HG03095 (cell line): Measurements from ENCODE around the gene GRIA4.

Experiments used
- ATAC-seq: cut with Tn5 transposase; IDR thresholded peaks from one replicate; pipeline ENCODE4 v1.9.1; 2021; ENCODE audit warnings: moderate library complexity; ENCODE audit not compliant: unreplicated experiment

Gene GRIA4

DNA sequence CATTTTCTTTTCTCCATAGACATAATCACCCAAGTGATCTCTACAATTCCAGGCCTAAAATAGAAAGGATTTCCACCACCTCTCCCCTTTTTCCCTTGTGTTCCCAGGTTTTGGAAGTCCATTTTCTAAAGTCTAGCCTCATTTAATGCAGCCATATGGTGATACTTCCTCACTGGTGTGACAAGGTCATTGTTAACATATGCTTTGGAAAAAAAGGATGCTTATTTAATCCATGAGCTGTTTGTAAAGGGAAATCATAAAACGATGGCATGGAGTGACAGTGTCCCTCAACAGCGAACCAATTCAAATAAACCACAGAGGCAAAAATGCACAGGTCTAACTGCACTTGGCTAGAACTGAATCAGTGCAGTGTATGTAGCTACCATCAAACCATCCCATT, 26.6 kb downstream of the GRIA4 start:
- ATAC-seq = no peak

DNA sequence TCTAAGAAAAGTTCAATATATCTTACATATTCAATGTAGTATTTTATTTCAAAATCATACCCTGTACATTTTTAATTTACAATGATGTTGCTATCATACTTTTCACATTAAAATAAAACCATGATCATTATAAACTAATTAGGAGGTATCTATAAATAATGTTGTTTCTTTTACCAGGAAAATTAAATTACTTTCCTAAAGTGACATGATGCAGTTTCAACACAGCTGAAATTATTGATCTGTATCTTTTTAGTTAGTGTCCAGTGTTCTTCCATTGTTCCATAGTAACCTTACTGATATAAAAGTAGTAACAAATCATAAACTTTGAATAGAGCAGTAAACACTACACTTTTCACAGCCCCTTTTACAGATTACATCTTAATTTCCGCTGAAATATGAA, 29.7 kb downstream of the GRIA4 start:
- ATAC-seq = no peak

- no peak for ATAC-seq
These were observed 31.6 kb downstream of the GRIA4 start for GRCh38 chr11:105641433-105641832.

DNA sequence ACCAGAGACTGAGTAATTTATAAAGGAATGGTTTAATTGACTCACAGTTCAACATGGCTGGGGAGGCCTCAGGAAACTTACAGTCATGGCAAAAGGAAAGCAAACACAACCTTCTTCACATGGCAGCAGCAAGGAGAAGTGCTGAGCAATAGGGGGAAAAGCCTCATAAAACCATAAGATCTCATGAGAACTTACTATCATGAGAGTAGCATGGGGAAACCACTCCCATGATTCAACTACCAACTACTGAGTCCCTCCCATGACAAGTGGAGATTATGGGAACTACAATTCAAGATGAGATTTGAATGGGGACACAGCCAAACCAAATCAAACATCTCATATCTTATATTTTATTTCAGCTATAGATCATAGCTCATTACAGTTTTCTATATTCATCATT, 33.0 kb downstream of the GRIA4 start:
- ATAC-seq = no peak

GRCh38 chr11:105644839-105645573, 35.1 kb downstream of the GRIA4 start:
- no peak for ATAC-seq

DNA sequence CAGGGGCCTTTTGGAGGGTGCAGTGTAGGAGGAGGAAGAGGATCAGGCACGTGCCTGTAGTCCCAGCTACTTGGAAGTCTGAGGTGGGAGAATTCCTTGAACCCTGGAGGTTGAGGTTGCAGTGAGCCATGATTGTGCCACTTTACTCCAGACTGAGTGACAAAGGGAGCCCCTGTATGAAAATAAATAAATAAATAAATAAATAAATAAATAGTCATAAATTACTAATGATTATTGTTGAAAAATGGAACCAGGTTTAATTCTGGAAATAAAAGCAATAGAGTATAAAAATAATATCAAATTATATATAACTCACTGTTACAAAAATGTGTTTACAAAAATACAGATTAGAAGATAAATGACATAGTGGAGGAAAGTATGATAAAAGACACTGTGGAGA, 37.9 kb downstream of the GRIA4 start:
- no peak for ATAC-seq

GRCh38 chr11:105648762-105649161, 38.9 kb downstream of the GRIA4 start:
- no peak for ATAC-seq

DNA sequence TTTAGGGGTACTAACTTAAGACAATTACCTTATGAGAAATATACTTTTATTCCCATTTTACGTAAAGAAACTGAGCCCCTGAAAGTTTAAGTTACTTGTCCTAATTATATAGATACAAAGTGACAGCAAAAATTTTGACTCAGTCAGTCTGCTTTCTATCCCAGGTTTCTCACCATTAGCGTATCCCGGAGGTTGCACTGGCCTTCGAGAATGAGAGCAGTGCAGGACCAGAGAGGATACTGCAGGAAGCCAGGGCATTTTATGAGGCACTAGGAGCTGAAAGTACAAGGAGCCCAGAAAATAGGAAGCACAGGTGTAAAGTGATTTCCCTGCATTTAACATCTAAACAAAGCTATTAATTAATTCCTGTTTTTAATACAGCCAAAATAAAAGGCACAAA, 55.4 kb downstream of the GRIA4 start:
- no peak for ATAC-seq

DNA sequence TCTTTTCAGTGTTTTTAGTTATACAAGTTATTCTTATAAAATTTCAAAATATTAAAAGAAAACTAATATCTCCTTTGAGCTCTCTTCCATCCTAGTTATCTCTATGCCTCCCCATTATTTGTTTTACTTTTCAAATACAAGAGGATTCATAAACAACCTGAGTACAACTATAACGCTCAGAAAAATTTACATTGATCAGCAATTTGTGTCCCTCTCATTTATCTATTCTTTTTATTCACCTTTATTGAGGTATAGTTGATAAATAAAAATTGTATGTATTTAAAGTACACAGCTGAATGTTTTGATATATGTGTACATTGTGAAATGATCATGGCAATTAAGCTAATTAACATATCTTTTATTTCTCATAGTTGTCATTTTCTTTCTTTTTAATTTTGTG, 57.6 kb downstream of the GRIA4 start:
- no peak for ATAC-seq

DNA sequence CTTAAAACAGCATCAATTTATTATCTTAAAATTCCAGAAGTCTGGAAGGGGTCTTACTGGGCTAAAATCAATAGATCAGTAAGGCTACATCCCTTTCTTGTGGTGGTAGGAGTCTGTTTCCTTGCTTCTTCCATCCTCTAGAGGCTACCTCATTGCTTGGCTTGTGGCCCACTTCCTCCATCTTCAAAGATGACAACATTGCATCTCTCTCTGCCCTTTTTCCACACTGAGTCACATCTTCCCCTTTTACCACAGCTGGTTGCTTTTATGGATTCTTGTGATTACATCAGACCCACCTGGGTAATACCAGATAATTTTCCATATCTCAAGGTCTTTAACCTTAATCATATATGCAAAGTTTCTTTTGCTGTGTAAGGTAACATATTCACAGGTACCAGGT, 60.9 kb downstream of the GRIA4 start:
- no peak for ATAC-seq

DNA sequence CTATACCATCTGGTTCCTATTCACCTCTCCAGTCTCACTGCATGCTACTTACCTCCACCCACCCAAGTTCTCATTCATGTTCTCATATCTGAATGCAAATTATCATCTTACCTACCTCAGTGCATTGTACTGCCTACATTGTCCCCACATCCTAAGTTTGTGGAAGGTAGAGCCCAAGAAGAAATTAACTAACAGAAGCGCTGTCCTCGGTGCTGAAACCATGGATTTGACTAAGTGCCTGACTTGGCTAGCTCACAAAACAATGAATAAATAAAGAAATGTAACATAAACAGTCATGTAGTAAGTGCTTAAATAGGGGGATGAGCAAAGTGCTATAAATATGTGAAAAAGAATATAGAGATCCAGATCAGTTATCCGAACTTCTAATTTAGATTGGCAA, 63.2 kb downstream of the GRIA4 start:
- ATAC-seq = no peak

DNA sequence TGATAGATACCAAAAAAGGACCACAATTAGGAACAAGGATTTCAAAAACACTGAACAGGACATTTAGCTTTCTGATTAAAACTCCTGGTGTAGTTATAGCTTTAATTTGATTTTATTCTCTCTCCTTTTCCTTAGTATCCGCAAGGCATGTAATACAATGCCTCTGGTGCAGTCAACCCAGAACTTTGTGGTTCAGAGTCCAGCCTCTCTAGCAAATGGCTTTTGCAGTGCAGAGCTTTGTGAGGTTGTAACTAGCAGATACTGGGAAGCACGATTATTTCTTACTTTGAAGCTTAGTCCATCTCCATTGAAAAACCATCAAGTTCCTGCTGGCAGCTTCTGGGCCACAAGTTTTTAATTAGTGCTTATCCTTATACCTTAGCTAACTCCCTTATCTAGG, 79.8 kb downstream of the GRIA4 start:
- ATAC-seq = no peak

- no peak for ATAC-seq
These were observed 80.6 kb downstream of the GRIA4 start for GRCh38 chr11:105690467-105690866.

- no peak for ATAC-seq
These were observed 83.3 kb downstream of the GRIA4 start for GRCh38 chr11:105693075-105693759.

GRCh38 chr11:105696000-105696399, 86.1 kb downstream of the GRIA4 start:
- no peak for ATAC-seq

DNA sequence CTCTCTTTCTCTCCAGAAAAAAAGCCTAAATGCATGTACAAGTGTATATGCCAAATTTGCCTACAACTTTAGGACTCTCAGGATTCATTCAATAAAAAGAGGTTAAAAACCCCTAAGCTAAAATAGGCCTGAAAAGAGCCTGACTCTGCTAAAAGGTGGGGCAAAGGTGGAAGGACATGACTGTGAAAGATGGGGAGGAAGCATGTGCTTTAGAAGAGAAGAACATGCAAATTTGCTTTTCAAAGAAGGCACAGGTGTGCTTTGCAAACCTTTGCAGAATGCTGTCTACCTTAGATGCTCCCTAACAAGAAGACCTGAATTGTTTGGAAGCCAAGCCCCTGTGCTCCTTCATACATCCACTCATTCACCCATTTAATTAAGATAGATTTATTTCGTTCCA, 87.4 kb downstream of the GRIA4 start:
- no peak for ATAC-seq

- no peak for ATAC-seq
These were observed 89.3 kb downstream of the GRIA4 start for GRCh38 chr11:105699203-105699602.

DNA sequence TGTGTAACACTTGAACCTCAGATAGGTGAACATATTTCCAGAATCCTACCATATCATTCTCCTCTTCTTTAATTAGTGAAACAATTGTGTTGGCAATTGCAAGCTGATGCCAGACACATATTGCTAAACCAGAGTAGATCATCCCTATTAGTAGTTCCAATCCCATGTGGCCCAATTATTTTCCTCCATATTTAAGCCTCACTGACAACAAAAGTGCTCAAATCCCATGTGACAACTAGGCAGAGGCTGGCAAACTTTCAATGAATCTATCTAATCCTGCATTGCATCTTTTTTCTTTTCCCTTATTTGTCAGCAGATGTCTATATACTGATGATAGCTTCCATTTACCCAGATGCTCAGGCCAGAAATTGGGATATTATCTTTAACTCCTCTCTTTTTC, 90.4 kb downstream of the GRIA4 start:
- ATAC-seq = no peak

GRCh38 chr11:105701098-105701497, 91.2 kb downstream of the GRIA4 start:
- no peak for ATAC-seq

DNA sequence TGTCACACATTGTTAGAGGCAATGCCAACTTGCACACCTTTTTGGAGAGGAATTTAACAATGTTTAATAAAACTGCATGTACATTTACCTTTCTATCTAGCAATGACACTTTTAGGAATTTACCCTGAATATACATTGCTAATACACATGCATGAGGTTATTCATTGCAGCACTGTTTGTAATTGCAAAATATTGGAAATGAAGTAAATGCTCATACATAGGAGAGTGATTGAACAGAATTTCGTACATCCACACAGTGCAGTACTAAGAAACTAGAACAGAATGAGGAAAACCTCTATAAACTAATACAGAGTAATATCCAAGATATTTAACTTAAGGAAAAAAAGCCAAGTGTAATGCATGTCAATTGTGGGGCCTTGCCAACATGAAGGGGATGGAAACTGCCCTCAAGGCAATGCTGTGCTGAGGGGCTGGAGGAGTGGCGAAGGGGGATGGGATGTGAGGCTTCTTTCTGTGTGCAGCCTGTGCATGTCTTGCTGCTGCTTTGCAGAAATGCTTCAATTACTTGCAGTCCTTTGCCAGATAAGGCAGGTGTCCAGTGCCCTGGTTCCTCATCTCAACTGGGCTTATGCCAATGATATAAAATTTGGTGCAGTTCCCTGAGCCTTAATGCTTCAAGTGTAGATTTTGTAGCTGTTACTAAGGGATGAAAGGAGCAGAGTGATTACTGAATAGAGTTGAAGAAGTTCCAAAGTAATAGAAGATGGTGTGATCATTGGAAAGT, 96.1 kb downstream of the GRIA4 start:
- no peak for ATAC-seq

DNA sequence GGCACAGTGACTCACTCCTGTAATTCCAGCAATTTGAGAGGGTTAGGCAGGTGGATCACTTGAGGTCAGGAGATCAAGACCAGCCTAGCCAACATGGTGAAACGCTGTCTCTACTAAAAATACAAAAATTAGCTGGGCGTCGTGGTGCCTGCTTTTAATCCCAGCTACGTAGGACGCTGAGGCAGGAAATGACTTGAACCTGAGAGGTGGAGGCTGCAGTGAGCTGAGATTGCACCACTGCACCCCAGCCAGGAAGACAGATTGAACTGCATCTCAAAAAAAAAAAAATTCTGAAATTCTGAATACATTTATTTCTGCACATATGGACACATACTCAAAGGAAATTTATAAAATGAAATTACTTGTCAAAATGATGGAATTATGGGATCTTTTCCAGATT, 103.2 kb downstream of the GRIA4 start:
- no peak for ATAC-seq

GRCh38 chr11:105713696-105714095, 103.8 kb downstream of the GRIA4 start:
- no peak for ATAC-seq
